HG03039 (cell line): ENCODE data around the gene DDX28.
A peak's percentile ranks its signal among the peaks of the same experiment; 100 is the strongest.
"Not testable (repeated sequence)": the region's sequence is repeated elsewhere in the genome, so short reads cannot be mapped to it uniquely, and the experiment has no call there.

Experiments
- ATAC-seq: cut with Tn5 transposase; IDR thresholded peaks from one replicate; pipeline ENCODE4 v1.9.1; 2021; ENCODE audit warnings: mild to moderate bottlenecking, moderate library complexity; ENCODE audit not compliant: unreplicated experiment

Gene DDX28

DNA sequence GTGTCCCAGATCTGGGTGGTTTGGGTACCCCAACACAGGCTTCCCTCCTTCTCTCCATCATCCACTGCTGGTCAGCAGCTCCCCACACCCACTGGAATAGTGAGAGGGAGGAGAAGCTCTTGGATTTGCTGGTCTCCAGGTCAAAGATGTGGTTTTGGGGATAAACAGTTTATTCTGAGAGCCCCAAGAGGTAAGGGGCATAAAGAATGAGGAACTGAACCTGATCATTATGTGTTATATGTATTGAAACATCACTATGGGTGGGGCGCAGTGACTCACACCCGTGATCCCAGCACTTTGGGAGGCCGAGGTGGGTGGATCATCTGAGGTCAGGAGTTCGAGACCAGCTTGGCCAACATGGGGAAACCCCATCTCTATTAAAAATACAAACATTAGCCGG, 27.6 kb downstream of the DDX28 start:
- ATAC-seq: no peak

DNA sequence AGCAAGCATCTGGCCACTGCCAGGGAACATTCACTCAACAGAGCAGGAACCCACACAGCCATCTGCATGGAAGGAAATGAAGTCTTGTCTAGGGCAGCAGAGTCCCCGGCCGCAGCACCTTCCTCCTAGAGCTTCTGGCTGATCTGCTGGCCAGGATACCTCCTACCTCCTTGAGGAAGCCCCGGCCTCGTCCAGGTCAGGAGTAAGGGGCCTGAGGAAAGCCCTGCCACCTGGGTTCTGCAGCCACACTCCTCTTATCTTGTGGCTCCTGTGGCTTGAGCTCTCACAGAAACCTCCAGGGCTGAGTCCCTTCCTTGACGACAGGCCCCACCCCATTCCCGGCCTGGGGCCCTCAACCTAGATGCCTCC, 29.0 kb downstream of the DDX28 start:
- ATAC-seq: not testable (repeated sequence)

DNA sequence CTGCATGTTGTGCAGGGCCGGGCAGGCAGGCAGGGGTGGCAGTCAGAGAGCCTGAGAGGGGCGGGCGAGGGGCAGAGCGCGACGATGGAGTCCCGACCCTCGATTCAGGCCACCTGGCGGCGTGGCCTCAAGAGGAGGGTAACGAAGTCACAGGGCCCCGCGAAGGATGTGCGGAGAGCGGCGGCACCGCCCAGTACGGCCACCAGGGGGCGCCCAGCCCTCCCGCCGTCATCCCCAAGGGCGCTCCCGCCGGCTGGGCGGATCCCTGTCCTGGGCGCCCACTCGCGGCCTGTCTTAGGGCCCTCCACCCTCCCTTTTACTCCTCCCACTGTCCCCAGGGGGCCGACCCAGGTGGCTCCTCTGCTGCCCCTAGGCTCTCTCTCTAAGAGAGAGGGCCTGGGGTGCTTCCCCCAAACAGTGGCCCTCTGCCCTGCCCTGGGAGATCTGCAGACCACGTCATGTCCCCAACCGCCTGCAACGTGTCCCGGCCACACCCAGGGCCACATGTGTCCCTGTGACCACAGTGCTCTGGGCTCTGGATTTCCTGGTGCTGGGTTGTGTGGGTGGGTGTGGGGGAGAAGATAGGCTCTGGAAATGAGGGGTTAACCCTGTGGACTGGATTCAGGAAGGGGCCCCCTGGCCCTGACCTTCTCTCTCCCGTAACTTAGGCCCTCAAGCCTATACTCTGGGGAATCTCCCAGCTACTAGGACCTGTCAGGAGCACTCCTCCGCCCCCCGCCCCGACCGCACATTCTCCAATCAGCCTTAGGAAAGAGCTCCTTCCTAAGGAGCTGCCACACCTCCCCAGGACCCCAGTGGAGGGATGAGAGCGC, 29.6 kb downstream of the DDX28 start:
- peak; percentile 55 for ATAC-seq

DNA sequence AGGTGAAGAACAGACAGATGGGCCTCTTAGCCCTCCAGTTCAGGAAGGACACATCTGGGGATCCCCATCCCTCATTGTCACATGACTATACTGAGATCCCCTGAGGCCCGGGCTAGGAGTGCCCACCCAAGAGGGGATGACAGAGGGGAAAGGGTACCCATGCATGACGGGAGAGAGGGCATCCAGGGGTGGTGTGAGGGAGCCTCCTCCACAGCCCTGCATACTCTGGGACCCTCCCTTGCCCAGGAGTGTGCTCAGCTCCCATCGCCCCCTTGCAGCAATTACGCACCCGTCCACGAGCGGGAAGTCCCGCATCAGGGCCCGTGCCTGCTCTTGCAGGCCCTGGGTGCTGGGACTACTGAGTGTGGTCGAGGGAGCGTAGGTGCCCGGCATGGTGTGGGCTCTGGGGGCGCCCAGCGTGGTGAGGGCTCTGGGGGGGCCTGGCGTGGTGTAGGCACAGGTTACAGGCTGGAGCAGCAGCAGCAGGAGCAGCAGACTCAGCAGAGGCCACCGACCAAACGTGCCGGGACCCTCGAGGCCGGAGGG, 30.3 kb downstream of the DDX28 start:
- ATAC-seq: peak; percentile 3

DNA sequence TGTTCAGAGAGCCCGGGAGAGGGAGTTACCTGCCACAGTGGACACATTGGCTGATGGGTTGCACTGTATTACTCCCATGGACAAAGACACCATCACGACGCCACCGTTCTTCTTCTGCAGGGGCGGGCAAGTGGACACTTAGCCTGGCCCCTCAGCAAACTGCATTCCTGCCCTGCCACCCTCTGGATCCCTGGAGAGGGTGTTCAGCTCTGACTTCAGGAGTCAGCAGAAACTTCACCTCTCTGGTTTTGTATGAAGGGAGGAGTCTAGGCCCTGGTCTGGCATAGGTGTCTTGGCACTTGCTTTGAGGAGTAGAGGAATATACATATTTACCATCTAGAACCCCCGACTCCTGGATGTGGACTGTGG, 33.0 kb downstream of the DDX28 start:
- no peak for ATAC-seq

DNA sequence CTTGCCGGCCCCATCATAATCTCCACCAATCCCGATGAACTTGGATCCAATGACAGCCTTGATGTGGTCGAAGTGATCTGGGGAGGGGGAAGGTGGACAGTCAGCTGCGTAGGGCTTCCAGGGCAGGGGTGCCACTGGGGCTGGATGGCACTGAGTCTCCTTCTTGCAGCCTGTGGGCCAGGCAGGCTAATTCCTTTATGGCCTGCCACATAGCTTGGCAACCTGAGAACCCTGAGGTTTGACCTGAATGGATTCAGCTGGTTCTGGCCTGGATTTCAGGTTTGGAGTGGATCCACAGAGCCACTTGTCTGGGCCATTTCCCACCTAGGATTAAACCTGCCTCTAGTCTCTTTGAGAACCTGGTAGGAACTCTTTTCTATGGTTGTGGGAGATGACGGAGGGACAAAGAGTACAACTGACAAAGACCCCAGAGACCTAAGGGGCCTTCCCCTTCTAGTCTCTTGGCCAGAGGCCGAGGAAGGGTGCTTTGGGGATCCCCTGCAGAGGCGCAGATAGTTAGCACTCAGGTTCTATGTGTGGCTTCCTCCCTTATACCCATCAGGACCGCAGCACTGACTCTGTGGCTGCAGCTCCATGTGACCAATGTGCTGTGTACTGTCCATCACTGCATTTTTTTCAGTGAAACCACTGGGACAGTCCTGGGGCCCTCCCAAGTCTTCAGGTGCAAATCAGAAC, 33.6 kb downstream of the DDX28 start:
- no peak for ATAC-seq

DNA sequence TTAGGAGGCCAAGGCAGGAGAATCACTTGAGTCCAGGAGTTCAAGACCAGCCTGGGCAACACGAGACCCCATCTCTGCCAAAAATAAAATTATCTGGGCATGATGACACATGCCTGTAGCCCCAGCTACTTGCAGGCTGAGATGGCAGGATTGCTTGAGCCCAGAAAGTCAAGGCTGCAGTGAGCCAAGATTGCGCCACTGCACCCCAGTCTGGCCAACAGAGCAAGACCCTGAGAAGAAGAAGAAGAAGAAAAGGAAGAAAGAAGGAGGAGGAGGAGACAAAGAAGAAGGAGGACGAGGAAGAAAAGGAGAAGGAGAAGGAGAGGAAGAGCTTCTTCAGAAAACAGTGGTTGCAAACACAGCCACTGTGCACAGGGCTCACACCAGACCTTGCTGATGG, 34.4 kb downstream of the DDX28 start:
- no peak for ATAC-seq

DNA sequence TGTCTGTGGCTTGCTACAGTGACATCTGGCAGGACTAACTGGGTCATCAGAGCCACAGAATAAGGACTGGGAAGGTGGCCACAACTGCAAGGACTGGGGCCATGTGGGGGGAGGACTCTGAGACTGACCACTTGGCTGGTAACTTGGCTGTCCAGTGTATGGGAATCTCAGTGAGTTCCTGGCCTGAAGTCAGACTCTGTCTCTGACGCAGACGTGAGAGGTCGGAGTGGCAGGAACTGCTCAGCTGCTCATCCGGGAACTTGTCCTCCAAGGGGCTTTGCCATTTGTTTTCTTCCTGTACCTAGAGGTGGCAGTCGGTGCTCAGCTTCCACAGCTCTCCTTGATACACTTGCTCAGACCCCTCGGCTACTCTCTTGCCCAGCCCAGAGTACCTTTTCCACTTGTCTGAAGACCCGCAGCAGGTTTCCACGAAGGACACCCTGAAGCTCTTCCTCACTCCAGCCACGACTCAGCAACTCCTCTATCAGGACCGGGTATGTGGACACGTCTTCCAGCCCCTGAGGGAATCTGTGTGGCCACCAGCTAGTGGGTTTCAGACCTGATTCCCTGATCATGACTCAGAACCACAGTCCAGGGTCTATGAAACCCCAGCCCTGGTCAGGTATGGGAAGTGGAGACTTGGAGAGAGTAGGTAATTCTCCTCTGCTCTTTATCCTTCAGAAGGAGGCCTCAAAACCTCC, 35.4 kb downstream of the DDX28 start:
- ATAC-seq: no peak

DNA sequence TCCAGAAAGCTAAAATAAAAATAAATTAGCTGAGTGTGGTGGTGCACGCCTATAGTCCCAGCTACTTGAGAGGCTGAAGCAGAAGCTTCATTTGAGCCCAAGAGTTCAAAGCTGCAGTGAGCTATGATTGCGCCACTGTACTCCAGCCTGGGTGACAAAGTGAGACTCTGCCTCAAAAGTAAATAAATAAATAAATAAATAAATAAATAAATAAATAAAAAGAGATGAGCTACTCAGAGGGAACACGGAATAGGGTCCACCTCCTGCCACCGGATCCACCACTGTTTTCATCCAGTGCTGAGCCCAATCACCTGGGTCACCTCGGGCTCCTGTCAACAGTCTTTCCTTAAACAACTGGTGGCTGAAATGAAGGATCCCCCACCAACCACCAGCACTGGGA, 36.1 kb downstream of the DDX28 start:
- no peak for ATAC-seq

DNA sequence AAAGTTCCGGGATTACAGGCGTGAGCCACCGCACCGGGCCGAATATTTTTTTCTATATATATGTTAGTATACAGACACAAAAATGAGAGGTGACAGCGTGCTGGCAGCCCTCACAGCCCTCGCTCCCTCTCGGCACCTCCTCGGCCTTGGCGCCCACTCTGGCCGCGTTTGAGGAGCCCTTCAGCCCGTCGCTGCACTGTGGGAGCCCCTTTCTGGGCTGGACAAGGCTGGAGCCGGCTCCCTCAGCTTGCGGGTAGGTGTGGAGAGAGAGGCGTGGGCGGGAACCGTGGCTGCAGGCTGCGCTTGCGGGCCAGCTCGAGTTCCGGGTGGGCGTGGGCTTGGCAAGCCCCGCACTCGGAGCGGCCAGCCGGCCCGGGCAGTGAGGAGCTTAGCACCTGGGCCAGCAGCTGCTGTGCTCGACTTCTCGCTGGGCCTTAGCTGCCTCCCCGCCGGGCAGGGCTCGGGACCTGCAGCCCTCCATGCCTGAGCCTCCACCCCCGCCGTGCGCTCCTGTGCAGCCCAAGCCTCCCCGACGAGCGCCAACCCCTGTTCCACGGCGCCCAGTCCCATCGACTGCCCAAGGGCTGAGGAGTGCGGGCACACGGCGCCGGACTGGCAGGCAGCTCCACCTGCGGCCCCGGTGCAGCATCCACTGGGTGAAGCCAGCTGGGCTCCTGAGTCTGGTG, 40.9 kb downstream of the DDX28 start:
- ATAC-seq: no peak

DNA sequence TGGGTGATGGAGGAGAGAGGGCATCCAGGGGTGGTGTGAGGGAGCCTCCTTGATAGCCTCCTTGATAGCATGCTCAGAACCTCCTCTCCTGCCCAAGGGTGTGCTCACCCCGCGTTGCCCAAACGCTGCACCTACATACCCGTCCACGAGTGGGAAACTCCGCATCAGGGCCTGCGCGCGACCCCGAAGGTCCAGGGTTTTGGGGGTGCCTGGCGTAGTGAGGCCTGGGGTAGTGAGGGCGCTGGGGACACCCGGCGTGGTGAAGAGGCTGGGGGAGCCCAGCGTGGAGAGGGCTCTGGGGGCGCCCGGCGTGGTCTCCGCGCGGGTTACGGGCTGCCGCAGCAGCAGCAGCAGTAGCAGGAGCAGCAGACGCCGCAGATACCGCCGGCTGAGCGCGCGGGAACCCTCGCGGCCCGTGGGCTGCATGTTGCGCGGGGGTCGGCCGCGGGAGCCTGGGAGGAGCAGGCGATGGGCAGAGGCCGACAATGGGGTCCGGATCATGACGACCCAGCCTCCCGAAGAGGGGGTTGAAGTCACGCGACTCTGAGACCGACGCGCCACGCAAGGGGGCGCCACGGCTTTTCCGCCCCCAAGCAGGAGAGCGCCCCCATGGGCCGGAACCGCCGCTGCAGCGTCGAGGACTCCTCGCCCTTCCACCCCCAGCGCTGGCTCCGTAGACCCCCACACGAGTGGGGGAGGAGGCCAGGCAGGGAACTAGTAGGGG, 42.9 kb downstream of the DDX28 start, which contains the start of gene DPEP3:
Gene DPEP3 (minus strand): TSS at position 545 of the 724 bp plus-strand sequence. CDS start 119 bp downstream, at position 426.
- ATAC-seq: no peak

DNA sequence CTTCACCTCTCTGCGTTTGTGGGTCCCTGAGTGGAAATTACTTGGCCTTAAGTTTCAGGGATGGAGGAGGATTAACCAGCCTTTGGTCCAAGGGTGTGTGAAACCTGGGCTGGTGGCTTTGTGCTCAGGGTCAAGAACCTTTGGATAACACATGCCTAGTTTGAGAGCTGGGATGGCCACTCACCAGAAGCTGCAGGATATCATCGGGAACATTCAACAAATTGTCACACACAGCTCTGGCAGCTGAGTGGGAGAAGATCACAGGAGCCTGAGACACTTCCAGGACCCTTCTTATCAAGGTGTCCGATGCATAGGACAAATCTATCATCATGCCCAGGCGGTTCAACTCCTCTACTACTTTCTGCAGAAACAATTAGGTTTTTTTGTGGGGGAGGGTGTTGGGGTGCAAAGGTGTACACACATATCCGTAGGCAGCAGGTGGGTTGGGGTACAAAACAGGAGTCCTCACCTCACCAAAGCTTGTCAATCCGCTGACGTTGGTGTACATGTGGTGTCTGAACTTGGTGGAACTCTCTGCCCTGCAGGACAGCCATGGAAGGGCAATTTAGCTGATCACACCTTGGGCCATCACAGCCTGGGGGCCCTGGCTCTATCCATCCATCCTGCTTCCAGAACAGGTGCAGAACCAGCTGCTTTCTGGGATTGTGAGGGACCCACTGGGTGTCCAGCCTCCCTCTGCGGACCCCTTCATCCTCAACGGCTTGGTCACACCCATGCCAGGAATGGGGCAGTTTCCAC, 45.4 kb downstream of the DDX28 start:
- no peak for ATAC-seq

DNA sequence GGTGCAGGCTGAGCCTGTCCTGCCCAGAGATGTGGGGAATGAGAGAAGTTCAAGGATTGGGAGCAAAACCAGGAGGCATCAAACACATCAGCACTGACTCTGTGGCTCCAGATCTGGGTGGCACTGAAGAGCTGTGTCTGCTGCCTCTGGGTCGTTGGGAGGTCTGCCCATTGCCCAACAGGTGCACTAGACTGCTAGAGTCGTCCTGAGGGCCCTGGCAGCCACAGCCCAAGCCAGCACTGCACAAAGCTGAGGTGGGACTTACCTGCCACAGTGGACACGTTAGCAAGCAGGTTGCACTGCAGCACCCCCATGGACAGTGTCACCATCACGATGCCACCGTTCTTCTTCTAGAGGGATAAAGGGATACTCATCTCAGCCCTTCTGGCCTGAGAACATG, 46.0 kb downstream of the DDX28 start:
- ATAC-seq: no peak

DNA sequence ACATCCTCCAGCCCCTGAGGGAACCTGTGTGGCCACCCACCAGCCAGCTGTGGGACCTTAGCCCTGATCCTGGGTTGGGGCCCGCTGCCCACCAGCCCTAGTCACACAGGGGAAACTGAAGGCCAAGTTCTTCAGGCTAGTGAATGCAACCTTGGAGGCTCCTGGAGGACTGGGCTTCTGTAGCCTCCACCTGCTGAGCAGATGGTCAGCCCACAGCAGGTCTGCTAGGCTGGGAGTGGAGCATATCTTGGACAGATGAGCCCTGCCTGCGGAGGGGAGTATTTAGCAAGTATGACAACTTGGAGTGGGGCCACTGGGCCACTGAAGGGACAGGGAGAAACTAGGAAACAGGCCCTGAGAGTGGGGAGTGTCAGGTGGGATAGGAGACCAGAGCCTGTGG, 46.8 kb downstream of the DDX28 start:
- no peak for ATAC-seq

DNA sequence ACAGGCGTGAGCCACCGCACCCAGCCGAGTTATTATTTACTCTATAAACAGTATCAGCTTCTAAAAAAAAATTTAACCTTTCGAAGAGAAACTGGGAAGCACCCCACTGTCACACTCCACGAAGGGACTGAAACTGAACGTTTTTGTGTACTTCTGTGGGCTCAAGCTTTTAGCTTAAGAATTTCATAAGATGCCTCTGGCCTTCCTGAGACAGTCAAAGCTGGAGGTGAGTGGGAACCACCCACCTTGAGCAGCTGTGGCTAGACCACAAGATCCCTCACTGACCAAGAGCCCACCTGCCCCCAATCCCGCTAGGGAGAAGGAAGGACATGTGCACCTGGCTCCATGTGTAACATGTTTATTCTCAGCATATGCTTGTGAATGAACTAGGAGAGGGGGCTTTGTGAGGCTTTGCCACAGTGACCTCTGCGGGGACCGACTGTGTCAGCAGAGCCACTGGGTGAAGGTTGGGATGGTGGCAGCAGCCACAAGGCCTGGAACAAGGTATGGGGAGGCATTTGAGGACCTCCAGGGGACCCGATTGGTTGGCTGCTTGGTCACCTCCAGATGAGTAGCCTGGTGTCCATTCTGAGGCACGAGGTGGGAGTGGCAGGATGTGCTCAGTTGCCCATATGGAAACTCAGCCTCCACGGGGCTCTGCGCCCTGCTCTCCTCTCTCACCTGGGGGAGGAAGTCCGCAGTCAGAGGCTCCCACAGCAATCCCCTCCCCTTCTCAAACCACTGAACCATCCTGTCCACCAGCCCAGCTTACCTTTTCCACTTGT, 47.5 kb downstream of the DDX28 start:
- ATAC-seq: no peak

DNA sequence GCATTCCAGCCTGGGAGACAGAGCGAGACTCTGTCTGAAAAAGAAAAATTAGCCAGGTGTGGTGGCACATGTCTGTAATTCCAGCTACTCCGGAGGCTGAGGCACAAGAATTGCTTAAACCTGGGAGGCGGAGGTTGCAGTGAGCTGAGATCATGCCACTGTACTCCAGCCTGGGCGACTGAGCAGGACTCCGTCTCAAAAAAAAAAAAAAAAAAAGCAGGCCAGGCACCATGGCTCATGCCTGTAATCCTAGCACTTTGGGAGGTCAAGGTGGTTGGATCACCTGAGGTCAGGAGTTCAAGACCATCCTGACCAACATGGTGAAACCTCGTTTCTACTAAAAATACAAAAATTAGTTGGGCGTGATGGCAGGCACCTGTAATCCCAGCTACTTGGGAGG, 50.7 kb downstream of the DDX28 start:
- ATAC-seq: not testable (repeated sequence)

DNA sequence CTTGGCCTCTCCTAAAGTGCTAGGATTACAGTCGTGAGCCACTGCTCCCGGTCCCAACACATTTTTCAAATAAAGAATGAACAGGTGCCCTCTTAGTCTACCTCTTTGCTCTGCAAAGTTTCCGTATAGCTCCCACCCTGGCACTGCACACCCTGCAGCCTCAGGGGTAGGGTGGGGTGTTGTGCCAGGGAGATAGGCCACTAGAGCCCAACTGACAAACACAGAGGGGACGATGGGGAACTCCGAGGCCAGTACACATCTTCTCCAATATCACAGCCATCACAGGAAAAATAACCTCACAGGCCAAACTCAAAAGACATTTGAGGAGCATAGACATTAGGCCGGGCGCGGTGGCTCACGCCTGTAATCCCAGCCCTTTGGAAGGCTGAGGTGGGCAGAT, 51.9 kb downstream of the DDX28 start:
- ATAC-seq: no peak
